ENCODE measurements around the gene STK39. TPM values are rescaled to one million over a fixed set of nuclear protein-coding genes. Genes with fewer than 3 reads are reported as not detected.

STK39 gene
- total RNA-seq, 1 experiment from 2014 or later = 13.8 TPM

DNA sequence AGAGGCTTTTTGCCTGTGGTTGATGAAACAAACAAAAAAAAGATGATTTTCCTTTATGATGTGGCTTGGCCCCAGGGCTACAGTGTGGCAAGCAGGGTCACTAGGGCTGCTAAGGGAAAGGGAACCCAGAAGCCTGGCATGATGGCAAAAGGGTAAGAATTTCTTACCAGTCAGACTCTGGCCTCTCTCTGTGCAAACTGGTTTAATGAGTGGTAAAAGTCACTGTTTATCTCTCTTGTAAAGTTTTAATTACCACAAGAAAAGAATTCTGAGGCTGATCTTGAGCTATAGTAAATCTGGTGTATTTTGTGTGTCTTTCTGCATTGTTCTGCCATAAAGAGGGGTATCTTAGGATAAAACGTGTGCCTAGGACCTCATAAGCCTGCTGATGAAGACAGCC lies 275.4 kb downstream of the STK39 start:
- no peaks in the 10 kb centered on the region for H3K9me3 Mint-ChIP-seq (ENCODE audit: unreplicated experiment)
- H3K4me3 Mint-ChIP-seq (ENCODE audit: unreplicated experiment) = no peak overlapping the region
- TF ChIP-seq, protein P1, sequence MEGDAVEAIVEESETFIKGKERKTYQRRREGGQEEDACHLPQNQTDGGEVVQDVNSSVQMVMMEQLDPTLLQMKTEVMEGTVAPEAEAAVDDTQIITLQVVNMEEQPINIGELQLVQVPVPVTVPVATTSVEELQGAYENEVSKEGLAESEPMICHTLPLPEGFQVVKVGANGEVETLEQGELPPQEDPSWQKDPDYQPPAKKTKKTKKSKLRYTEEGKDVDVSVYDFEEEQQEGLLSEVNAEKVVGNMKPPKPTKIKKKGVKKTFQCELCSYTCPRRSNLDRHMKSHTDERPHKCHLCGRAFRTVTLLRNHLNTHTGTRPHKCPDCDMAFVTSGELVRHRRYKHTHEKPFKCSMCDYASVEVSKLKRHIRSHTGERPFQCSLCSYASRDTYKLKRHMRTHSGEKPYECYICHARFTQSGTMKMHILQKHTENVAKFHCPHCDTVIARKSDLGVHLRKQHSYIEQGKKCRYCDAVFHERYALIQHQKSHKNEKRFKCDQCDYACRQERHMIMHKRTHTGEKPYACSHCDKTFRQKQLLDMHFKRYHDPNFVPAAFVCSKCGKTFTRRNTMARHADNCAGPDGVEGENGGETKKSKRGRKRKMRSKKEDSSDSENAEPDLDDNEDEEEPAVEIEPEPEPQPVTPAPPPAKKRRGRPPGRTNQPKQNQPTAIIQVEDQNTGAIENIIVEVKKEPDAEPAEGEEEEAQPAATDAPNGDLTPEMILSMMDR (IDR thresholded peaks at IDR 0.05; ENCODE audit: unreplicated experiment) = no peak
- no peaks in the 10 kb centered on the region for H3K36me3 Mint-ChIP-seq (ENCODE audit: insufficient read depth, unreplicated experiment)
- POLR2A ChIA-PET = no interaction called here
- CTCF ChIA-PET = interaction anchor here (0.6 to 1.5 kb wide), 3 partner anchors 35 to 718 kb away, joined by 5 to 6 read pairs (median 5); no protein-coding TSS in a partner anchor
- H3K27ac Mint-ChIP-seq (ENCODE audit: low read depth, unreplicated experiment) = no peak overlapping the region
- DNase-seq (ENCODE audit: unreplicated experiment) = no peak
- intact Hi-C loops (cut with micrococcal nuclease) = no loop called here
- no peaks in the 10 kb centered on the region for H3K27me3 Mint-ChIP-seq (ENCODE audit: insufficient read depth, unreplicated experiment)
- BruUV-seq (replicated peaks) = no TSS peak
- H3K4me1 Mint-ChIP-seq (ENCODE audit: insufficient read depth, unreplicated experiment) = no peaks in the 10 kb centered on the region

DNA sequence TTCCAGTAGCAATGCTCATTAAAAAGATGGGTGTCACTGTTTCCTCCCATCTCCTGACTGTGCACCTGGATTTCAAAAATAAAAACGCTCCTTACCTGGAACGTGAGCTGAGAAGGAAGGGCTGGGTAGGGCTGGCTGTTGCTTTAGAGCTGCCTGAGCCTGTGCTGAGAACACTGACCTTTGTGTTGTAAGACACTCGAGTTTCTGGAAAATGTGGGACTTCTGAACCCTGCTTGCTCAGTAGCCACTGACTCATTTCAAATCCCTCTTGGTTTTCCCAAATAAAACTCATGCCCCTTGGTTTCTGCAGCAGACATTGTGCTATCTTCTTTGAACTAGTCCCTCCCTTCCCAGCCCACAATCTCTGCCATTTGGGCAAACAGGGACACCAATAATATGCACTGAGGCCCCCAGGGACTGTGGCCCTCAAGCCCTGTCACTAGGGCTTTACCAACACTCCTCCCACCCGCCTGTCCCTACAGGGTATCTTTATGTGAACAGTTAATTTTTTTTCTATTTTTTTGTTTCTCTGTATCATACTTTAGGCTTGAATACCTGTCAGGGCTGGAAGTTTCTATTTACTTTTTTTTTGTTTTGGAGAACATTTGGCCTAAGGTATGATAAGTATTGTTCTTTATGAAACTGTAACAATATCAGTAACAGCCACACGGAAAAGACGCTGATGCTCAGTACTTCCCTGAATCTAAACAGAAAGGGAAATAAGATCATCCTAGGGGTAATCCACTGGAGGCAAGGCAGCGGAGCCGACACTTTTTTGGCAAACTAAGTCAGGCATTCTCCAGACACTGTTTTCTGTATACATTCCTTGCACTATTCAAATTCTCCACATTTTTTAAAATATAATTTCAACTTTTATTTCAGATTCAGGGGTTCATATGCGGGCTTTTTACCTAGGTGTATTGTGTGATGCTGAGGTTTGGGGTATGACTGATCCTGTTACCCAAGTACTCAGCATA lies 280.2 kb downstream of the STK39 start:
- intact Hi-C loops (cut with micrococcal nuclease) = loop anchor here (10.0 kb wide), 1 partner anchor 368 kb away; no protein-coding TSS in a partner anchor
- no peak overlapping the region for H3K27ac Mint-ChIP-seq (ENCODE audit: low read depth, unreplicated experiment)
- ChIA-PET CTCF (interaction anchor here (0.6 to 5.7 kb wide), 5 partner anchors 17 to 1528 kb away, joined by 3 to 83 read pairs (median 4); no protein-coding TSS in a partner anchor), POLR2A (interaction anchor here (0.6 kb wide), 1 partner anchor 525 kb away, joined by 3 read pairs; no protein-coding TSS in a partner anchor)
- H3K4me1 Mint-ChIP-seq (ENCODE audit: insufficient read depth, unreplicated experiment) = no peaks in the 10 kb centered on the region
- DNase-seq (ENCODE audit: unreplicated experiment) = no peak
- TF ChIP-seq, protein P1 (IDR thresholded peaks at IDR 0.05; ENCODE audit: unreplicated experiment) = no peak
- H3K27me3 Mint-ChIP-seq (ENCODE audit: insufficient read depth, unreplicated experiment) = no peaks in the 10 kb centered on the region
- no peak overlapping the region for H3K4me3 Mint-ChIP-seq (ENCODE audit: unreplicated experiment)
- H3K9me3 Mint-ChIP-seq (ENCODE audit: unreplicated experiment) = no peaks in the 10 kb centered on the region
- no TSS peak for BruUV-seq (replicated peaks)
- H3K36me3 Mint-ChIP-seq (ENCODE audit: insufficient read depth, unreplicated experiment) = no peaks in the 10 kb centered on the region

DNA sequence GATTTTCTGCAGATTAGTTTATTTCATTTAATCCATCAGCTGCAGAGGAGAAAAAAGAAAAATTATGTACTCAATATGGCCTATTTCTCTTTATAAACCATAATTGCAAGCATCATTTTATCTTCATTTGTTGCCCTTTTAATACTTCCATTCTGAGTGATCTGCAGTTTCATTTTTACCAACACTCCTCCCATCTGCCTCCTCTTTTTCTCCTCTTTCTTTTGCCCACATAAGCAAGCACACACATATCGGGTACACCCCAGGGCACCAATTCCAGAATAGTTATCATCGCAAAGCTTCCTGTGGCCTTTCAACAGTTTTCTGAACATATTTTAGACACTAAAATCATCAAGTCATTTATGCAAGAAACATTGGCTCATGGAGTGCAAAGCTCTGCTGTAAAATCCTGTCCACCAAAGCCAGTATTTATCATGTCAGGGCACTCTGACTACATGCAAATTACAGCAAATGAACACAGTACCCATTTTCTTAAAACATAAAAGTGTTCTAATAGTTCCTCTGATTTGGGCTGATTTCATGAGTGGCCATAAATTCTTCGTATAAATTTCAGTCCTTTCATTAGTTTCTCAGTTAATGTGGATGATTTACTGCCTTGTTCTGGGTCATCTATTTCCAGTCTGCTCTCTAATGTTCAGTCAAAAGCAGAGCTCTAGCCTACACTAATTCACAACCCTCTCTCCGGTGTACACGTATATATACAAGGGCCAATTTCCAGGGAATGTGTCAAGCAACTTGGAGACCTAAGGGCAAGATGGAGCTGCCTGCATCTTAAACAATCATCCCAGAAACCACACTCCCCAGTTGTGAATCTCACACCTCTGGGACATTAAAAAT lies 281.3 kb downstream of the STK39 start:
- DNase-seq (ENCODE audit: unreplicated experiment) = no peak
- TF ChIP-seq, protein P1 (IDR thresholded peaks at IDR 0.05; ENCODE audit: unreplicated experiment) = no peak
- Mint-ChIP-seq H3K4me3 (ENCODE audit: unreplicated experiment) (no peak overlapping the region), H3K4me1 (ENCODE audit: insufficient read depth, unreplicated experiment) (no peaks in the 10 kb centered on the region), H3K27me3 (ENCODE audit: insufficient read depth, unreplicated experiment) (no peaks in the 10 kb centered on the region), H3K27ac (ENCODE audit: low read depth, unreplicated experiment) (no peak overlapping the region), H3K9me3 (ENCODE audit: unreplicated experiment) (no peaks in the 10 kb centered on the region), H3K36me3 (ENCODE audit: insufficient read depth, unreplicated experiment) (no peaks in the 10 kb centered on the region)
- intact Hi-C loops (cut with micrococcal nuclease) = loop anchor here (1.0 to 10.0 kb wide), 2 partner anchors 152 to 369 kb away; no protein-coding TSS in a partner anchor
- ChIA-PET CTCF (interaction anchor here (0.7 to 5.7 kb wide), 8 partner anchors 8 to 1165 kb away, joined by 3 to 83 read pairs (median 4); no protein-coding TSS in a partner anchor), POLR2A (interaction anchor here (0.9 kb wide), 1 partner anchor 152 kb away, joined by 3 read pairs; no protein-coding TSS in a partner anchor)
- no TSS peak for BruUV-seq (replicated peaks)

All from MCF 10A (cell line).